ENCODE measurements around the gene ABCB10. TPM values are rescaled to one million over a fixed set of nuclear protein-coding genes. Genes with fewer than 3 reads are reported as not detected.

The ABCB10 gene
- polyA plus RNA-seq, 2 of the 4 experiments (the other 2 are of a cell fraction): 13.9 to 16.3 TPM

DNA sequence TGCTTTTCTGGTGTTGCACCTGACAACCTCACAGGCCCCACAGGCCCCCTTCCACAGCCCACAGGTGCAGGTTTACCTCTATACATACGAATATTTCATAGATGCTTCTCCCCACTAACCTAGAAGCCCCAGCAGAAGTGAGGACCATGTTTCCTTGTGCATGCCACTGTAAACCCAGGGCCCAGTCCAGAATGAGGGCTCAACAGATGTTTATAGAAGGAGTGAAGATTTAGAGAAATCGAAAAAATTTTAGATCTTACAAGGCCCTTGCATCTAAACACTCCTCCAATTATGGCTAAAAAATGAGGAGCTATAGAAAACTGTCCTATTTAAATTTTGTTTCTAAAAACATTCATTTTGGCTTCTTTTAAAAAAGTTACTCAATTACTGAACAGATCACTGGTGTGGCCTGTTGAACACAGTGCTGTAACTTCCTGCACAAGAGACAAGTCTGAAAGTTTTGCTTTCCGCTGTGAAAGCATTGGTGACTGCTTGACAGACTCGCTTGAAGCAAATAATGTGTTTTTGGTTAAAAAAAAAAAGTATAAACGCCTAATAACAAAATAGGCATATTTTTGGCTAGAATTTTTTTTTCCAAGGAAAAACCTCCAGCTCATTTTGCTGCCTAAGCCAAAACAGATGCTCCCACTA, 1.2 kb downstream of the ABCB10 start:
- no peak for TF ChIP-seq RARB (CRISPR knock-in tag; IDR thresholded peaks at IDR 0.05)
- TF ChIP-seq TFCP2L1 (CRISPR knock-in tag; IDR thresholded peaks at IDR 0.05): no peak
- TF ChIP-seq PHF8 (IDR thresholded peaks at IDR 0.05; ENCODE audit: borderline replicate concordance, low read depth): 0 out of 2 replicates have a peak, but pooled peaks have one; percentile 4
- peak; percentile 8 for TF ChIP-seq MAFK (IDR thresholded peaks at IDR 0.05; ENCODE audit: partially characterized antibody)
- CTCF ChIA-PET: interaction anchor here (0.5 to 4.0 kb wide), 18 partner anchors 9 to 754 kb away, joined by 3 to 25 read pairs (median 4); partner anchors contain the start of gene NUP133
- peak overlapping the region; percentile 90 to 97 for H3K27ac ChIP-seq

GRCh38 chr1:229554886-229555621, 3.5 kb downstream of the ABCB10 start:
- Histone ChIP-seq H3K4me2 (no peak overlapping the region), H3K27ac (no peak overlapping the region), H3K4me3 (no peak overlapping the region), H3K9me3 (no peaks in the 10 kb centered on the region), H3K4me1 (peaks cover 17% of the 10 kb centered on the region)
- ChIA-PET POLR2A (no interaction called here), CTCF (interaction anchor here (1.3 to 4.0 kb wide), 2 partner anchors 7 to 69 kb away, joined by 3 to 25 read pairs; no protein-coding TSS in a partner anchor)
- no peak for DNase-seq (ENCODE audit: low read depth in 1 of 2, low spot score in 1 of 2)
- TF ChIP-seq HOXB5 (CRISPR knock-in tag; IDR thresholded peaks at IDR 0.05) (no peak), FOSL2 (IDR thresholded peaks at IDR 0.05) (no peak), FOSL2 (CRISPR knock-in tag; IDR thresholded peaks at IDR 0.05) (no peak), JUN (IDR thresholded peaks at IDR 0.05) (no peak), GATA3 (IDR thresholded peaks at IDR 0.05; ENCODE audit: borderline replicate concordance) (no peak)
- WGBS (ENCODE audit: missing lambda C conversion rate): 92% methylated on average over 10 of the region's 10 CpGs
- no peak for ATAC-seq
- FAIRE-seq: no peak

More for the DNA sequence above, 1.2 kb downstream of the ABCB10 start:
- DNase-seq (ENCODE audit: low read depth in 1 of 2, low spot score in 1 of 2) (no peak), ATAC-seq (no peak), FAIRE-seq (no peak)
- H3K4me3 ChIP-seq: peak overlapping the region; percentile 79
- H3K9me3 ChIP-seq: no peaks in the 10 kb centered on the region
- H3K4me2 ChIP-seq: peak overlapping the region; percentile 93
- peaks cover 17% of the 10 kb centered on the region for H3K4me1 ChIP-seq
- WGBS (ENCODE audit: missing lambda C conversion rate): 51% methylated on average over 5 of the region's 5 CpGs
- POLR2A ChIA-PET: interaction anchor here (1.4 to 2.3 kb wide), 2 partner anchors 49 to 68 kb away, joined by 3 to 19 read pairs; partner anchors contain the start of gene NUP133

DNA sequence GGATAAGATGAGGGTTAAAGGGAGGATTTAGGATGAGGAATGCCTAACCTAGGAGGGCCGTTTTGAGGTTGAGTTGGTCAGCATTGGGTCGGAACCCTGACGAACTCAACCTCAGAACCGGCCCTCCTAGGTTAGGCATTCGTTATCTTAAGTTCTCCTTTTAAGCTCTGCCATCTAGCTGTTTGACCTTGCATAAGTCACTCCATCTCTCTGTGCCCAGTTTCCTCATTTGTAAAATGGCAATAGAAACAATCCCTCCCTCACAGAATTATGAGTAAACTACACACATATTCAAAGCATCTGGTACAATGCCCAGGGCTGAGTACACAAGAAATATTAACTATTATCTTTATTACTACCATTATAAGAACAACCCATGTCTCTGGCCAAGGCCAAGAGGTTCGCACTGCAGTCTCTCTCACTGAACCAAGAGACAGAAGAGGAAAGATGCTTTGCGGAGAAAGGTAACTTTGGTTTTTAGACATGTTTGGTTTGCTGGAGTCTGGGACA, 4.8 kb downstream of the ABCB10 start:
- WGBS (ENCODE audit: missing lambda C conversion rate): 89% methylated on average over 7 of the region's 7 CpGs
- Histone ChIP-seq H3K4me1 (peaks cover 12% of the 10 kb centered on the region), H3K27ac (no peak overlapping the region), H3K4me2 (no peak overlapping the region), H3K4me3 (no peak overlapping the region), H3K9me3 (no peaks in the 10 kb centered on the region)
- TF ChIP-seq, protein P1, sequence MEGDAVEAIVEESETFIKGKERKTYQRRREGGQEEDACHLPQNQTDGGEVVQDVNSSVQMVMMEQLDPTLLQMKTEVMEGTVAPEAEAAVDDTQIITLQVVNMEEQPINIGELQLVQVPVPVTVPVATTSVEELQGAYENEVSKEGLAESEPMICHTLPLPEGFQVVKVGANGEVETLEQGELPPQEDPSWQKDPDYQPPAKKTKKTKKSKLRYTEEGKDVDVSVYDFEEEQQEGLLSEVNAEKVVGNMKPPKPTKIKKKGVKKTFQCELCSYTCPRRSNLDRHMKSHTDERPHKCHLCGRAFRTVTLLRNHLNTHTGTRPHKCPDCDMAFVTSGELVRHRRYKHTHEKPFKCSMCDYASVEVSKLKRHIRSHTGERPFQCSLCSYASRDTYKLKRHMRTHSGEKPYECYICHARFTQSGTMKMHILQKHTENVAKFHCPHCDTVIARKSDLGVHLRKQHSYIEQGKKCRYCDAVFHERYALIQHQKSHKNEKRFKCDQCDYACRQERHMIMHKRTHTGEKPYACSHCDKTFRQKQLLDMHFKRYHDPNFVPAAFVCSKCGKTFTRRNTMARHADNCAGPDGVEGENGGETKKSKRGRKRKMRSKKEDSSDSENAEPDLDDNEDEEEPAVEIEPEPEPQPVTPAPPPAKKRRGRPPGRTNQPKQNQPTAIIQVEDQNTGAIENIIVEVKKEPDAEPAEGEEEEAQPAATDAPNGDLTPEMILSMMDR (IDR thresholded peaks at IDR 0.05): no peak
- TF ChIP-seq ATOH8 (CRISPR knock-in tag; IDR thresholded peaks at IDR 0.05; ENCODE audit: low read depth) (no peak), ZC3H11A (IDR thresholded peaks at IDR 0.05) (no peak)
- POLR2A ChIA-PET: no interaction called here
- DNase-seq (ENCODE audit: low read depth in 1 of 2, low spot score in 1 of 2) (no peak), ATAC-seq (no peak), FAIRE-seq (no peak)
- CTCF ChIA-PET: no interaction called here

DNA sequence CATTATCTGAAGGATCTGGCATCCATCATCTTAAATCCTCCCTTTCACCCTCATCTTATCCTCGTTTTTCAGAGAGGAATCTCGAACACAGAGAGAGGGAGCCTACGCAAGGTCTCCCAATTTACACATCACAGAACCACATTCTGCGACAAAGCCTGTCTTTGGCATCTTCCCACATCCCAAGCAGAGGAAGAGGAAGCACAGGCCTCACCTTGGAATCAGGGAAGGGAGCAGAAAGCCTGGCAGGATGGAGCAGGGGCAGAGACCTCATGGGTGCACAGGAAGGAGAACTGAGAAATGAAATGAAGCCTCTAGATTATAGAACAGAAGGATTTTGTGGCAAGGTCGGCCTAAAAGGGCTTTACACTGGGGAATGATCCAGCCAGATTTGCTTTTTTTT, 5.8 kb downstream of the ABCB10 start:
- DNase-seq (ENCODE audit: low read depth in 1 of 2, low spot score in 1 of 2): no peak
- ATAC-seq: no peak
- Histone ChIP-seq H3K9me3 (no peaks in the 10 kb centered on the region), H3K4me1 (peaks cover 12% of the 10 kb centered on the region), H3K4me3 (no peak overlapping the region), H3K4me2 (no peak overlapping the region), H3K27ac (no peak overlapping the region)
- ChIA-PET POLR2A (no interaction called here), CTCF (no interaction called here)
- TF ChIP-seq GATA3 (IDR thresholded peaks at IDR 0.05; ENCODE audit: borderline replicate concordance) (no peak), BHLHE40 (IDR thresholded peaks at IDR 0.05; ENCODE audit: low read depth, low read length) (no peak), ESRRA (IDR thresholded peaks at IDR 0.05; ENCODE audit: borderline replicate concordance, low read length) (no peak), CHD4 (IDR thresholded peaks at IDR 0.05; ENCODE audit: borderline replicate concordance) (no peak), ZFP36 (IDR thresholded peaks at IDR 0.05; ENCODE audit: borderline replicate concordance, partially characterized antibody) (no peak)
- TF ChIP-seq, protein P2, sequence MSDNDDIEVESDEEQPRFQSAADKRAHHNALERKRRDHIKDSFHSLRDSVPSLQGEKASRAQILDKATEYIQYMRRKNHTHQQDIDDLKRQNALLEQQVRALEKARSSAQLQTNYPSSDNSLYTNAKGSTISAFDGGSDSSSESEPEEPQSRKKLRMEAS (IDR thresholded peaks at IDR 0.05): no peak
- WGBS (ENCODE audit: missing lambda C conversion rate): 82% methylated on average over 5 of the region's 5 CpGs
- FAIRE-seq: no peak

Data from A549 (cell line).